GM12864 (cell line): ENCODE results near the gene HYOU1.
"Not testable (repeated sequence)": the region's sequence is repeated elsewhere in the genome, so short reads cannot be mapped to it uniquely, and the experiment has no call there.

Source experiments
- DNase-seq: peaks from one replicate; pipeline ENCODE4 v3.0.0-alpha.2; 2011; ENCODE audit warnings: low read depth
- H3K4me3 ChIP-seq: 2 replicates; pipeline ENCODE4 v1.5.1; 2011; ENCODE audit warnings: mild to moderate bottlenecking, low read depth, low read length, control low read depth
- CTCF ChIP-seq: IDR thresholded peaks from 2 replicates; pipeline ENCODE4 v1.5.1; 2011; ENCODE audit warnings: low read depth, mild to moderate bottlenecking, moderate library complexity, low read length, control low read depth, inconsistent platforms; ENCODE audit errors: missing control alignments

The HYOU1 gene

GRCh38 chr11:119041821-119042514, 15.0 kb downstream of the HYOU1 start:
- no peak for TF ChIP-seq CTCF
- no peak overlapping the region for H3K4me3 ChIP-seq
- no peak for DNase-seq

DNA sequence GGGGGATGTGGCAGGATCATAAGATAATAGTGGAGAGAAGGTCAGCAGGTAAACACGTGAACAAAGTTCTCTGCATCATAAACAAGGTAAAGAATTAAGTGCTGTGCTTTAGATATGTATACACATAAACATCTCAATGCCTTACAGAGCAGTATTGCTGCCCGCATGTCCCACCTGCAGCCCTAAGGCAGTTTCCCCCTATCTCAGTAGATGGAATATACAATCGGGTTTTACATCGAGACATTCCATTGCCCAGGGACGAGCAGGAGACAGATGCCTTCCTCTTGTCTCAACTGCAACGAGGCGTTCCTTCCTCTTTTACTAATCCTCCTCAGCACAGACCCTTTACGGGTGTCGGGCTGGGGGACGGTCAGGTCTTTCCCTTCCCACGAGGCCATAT, 17.5 kb downstream of the HYOU1 start:
- not testable (repeated sequence) for H3K4me3 ChIP-seq, DNase-seq

GRCh38 chr11:119038884-119039283, 18.1 kb downstream of the HYOU1 start:
- no peak overlapping the region for H3K4me3 ChIP-seq
- no peak for DNase-seq
- TF ChIP-seq CTCF = no peak

- DNase-seq = no peak
- TF ChIP-seq CTCF = no peak
- H3K4me3 ChIP-seq = no peak overlapping the region
Observed at GRCh38 chr11:119034813-119035212, 22.2 kb downstream of the HYOU1 start.

- H3K4me3 ChIP-seq, DNase-seq: not testable (repeated sequence)
Observed at GRCh38 chr11:119033421-119033820, 23.6 kb downstream of the HYOU1 start.

DNA sequence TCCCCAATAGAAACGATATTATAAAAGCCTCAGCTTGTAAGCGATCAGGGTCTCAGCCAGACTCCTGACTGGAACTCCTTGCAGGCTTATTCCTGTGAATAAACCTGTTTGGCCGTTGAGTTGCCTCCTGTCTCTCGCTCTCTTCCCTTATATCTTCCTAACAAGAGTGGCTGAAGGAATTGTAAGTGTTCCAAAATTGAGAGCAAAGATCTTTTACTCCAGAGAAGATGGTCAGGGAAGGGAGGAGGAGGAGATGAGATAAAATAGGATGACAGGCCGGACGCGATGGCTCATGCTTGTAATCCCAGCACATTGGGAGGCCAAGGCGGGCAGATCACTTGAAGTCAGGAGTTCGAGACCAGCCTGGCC, 25.1 kb downstream of the HYOU1 start:
- no peak for DNase-seq

DNA sequence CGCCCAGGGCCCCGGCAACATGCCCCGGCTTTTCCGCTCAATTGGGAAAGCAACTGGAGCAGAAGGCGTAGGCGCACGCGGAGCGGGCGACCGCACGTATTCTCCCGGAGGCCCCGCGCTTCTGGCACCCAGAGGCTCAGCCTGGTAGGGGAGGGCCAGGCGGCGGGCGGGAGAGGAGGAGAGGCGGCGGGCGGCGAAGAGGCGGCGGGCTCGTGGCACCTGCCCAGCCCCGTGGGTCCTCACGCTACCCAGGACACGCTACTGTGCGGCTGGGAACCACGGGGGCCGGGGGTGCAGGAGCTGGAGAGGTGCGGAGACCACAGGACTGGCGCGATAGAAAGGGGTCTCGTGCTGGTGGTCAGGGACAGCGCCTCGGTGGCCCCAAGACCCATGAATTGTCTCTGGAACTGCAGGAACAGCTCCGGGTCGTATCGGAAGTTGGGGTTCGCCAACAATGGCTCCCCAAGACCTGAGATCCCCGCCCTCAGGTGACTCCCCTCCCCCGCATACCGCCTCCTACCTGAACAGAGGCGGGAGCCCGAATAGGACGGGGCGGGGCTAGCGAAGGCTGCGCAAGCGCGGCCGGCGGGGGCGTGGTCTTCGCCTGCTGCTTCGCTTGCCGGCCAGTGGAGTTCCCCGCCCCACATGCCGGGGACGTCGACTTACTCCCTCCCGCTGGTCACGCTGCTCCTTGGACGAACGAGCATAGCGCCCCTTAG, 26.5 kb downstream of the HYOU1 start, which contains the start of gene SLC37A4:
TSS of gene SLC37A4 (minus strand) at position 549 of the 719 bp plus-strand sequence.
- peak within 1 kb of the TSS; percentile 73 for H3K4me3 ChIP-seq
- peak; percentile 96 for DNase-seq
- no peak for TF ChIP-seq CTCF

More for the DNA sequence above, 25.1 kb downstream of the HYOU1 start:
- H3K4me3 ChIP-seq = no peak overlapping the region
- TF ChIP-seq CTCF = no peak

DNA sequence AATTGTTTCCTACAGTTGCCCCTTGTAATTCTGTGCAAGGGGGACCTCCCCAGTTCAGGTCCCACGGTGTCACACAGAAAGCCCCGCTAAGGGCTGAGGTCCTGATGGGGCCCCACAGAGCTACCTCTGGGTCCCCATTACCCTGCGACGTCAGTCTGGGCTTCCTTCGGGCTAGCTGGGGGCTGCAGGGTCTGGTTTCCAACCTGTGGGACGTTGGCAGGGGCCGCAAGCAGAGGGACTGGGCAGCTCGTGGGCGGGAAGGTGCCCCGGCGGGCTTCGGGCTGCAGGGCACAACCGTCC, 27.0 kb downstream of the HYOU1 start:
- H3K4me3 ChIP-seq = peak overlapping the region; percentile 73
- no peak for TF ChIP-seq CTCF
- no peak for DNase-seq
